Heart left ventricle (tissue), 16 donors: ENCODE measurements around the gene EN1. TPM values are rescaled to one million over a fixed set of nuclear protein-coding genes. Genes with fewer than 3 reads are reported as not detected.

ENCODE experiments used
- ATAC-seq, 4 donors: fragments of 200-7000 bp; cut with Tn5 transposase; one replicate each; pipeline ENCODE4 v1.9.1; 2020 to 2022; ENCODE audit warnings: moderate library complexity in 4 of 4, mild to moderate bottlenecking in 3 of 4, moderate number of reproducible peaks in 1 of 4
- DNase-seq, 5 donors: peaks; one replicate each; pipeline ENCODE4 v3.0.0-alpha.2; 2020
- H3K27ac ChIP-seq, 12 donors: fragments of 200-600 bp; sonication (generic) in 4 of 12; one replicate each; pipeline versions ENCODE4 v1.5.0 to v1.8.0; 2016 to 2022; ENCODE audit warnings: mild to moderate bottlenecking in 2 of 12
- H3K27me3 ChIP-seq, 9 donors: fragments of 200-600 bp; sonication (generic) in 2 of 9; one replicate each; pipeline versions ENCODE4 v1.5.1 to v1.8.0; 2016 to 2022; ENCODE audit warnings: mild to moderate bottlenecking in 3 of 9
- H3K36me3 ChIP-seq, 9 donors: fragments of 200-600 bp; sonication (generic) in 2 of 9; one replicate each; pipeline versions ENCODE4 v1.5.0 to v1.8.0; 2018 to 2022; ENCODE audit warnings: mild to moderate bottlenecking in 2 of 9
- H3K4me1 ChIP-seq, 12 donors: fragments of 200-600 bp; sonication (generic) in 4 of 12; one replicate each; pipeline versions ENCODE4 v1.5.0 to v1.8.0; 2016 to 2022; ENCODE audit warnings: mild to moderate bottlenecking in 3 of 12
- H3K4me3 ChIP-seq, 12 donors: fragments of 200-600 bp; sonication (generic) in 4 of 12; one replicate each; pipeline versions ENCODE4 v1.5.0 to v1.8.0; 2017 to 2022; ENCODE audit warnings: mild to moderate bottlenecking in 9 of 12, moderate library complexity in 4 of 12
- H3K9me3 ChIP-seq, 12 donors: fragments of 200-600 bp; sonication (generic) in 4 of 12; one replicate each; pipeline versions ENCODE4 v1.5.0 to v1.8.0; 2016 to 2022; ENCODE audit warnings: mild to moderate bottlenecking in 1 of 12
- POLR2A ChIP-seq, 2 donors: fragments of 450-650 bp; IDR thresholded peaks; one replicate each; pipeline ENCODE4 v1.6.1; 2017; ENCODE audit warnings: antibody characterized with exemption in 2 of 2, mild to moderate bottlenecking in 2 of 2, moderate library complexity in 2 of 2
- WGBS, 4 donors: extraction: QIAGEN DNeasy Blood & Tissue Kit in 2 of 4; methylation state at CpG; one replicate each; pipeline versions ENCODE4 v1.1.5 to v1.1.7; 2013 to 2018; 5-methylcytosine and 5-hydroxymethylcytosine counted together
- intact Hi-C, 10 donors: fragments of 100-400 bp; cut with DNase I; formaldehyde crosslinking; loops; one replicate each; pipeline versions ENCODE4 v1.11.1 to v1.14.2; 2022
- polyA plus RNA-seq, 2 donors: library from polyadenylated mRNA; stranded (reverse); fragments of 200-250 nt; gene quantifications; one replicate each; pipeline ENCODE4 v1.2.3, GENCODE V29; 2013
- total RNA-seq, 9 donors: library from RNA; depleted of rRNA in 2 of 9; stranded (reverse); fragments of >200 nt in 2 of 9; fragmentation: NEBNext Ultra II Directional in 3 of 9; extraction: Animal tissue kit (Norgen Biotek cat#: 25700) in 3 of 9; gene quantifications; one replicate each; pipeline versions ENCODE4 v1.1.0 to v1.2.4, GENCODE V29; 2016 to 2023
- TF ChIP-seq, protein P1 (sequence below), 12 donors: fragments of 200-600 bp; sonication (generic) in 4 of 12; IDR thresholded peaks; one replicate each; pipeline versions ENCODE4 v1.5.0 to v1.8.0; 2018 to 2022; ENCODE audit warnings: antibody characterized with exemption in 12 of 12, mild to moderate bottlenecking in 5 of 12
- donor health status: ischemic (EF 13 %, LVEDD 7.1; RV severe dilation, severe dysfunction).
- donor health status: healthy with polysubstance abuse.
- donor health status: DM: no; HTN: yes; CAD: no.
- donor health status: DM: no; HTN: no; CAD: no.
- donor health status: ischemic (EF 25% LVEDD 6.9; RV normal size, moderate dysfunction).
- donor health status: ischemic (EF 25% LVEDD 5.7; RV mildly dilated, moderate dysfunction).
- donor health status: healthy.
- donor health status: DM: yes; HTN: yes; CAD: no.
- donor health status: ischemic (EF 35%, LVEDD 5.7; RV mildly dilated, moderate dysfunction).
- donor health status: nonischemic (EF 11% LVEDD 7.7; RV severe dilation, severe dysfunction).
- donor health status: DM: yes; HTN: yes; CAD: no.
- donor health status: PGD.
- donor health status: ischemic (EF 29% LVEDD 5.4; RV normal size, mild dysfunction).
- donor health status: nonischemic (EF 23%, LVEDD 6.1; RV moderate dilation, normal function).

The EN1 gene
- total and polyA plus RNA-seq, 11 donors, result 0.27 TPM; not detected in 10

DNA sequence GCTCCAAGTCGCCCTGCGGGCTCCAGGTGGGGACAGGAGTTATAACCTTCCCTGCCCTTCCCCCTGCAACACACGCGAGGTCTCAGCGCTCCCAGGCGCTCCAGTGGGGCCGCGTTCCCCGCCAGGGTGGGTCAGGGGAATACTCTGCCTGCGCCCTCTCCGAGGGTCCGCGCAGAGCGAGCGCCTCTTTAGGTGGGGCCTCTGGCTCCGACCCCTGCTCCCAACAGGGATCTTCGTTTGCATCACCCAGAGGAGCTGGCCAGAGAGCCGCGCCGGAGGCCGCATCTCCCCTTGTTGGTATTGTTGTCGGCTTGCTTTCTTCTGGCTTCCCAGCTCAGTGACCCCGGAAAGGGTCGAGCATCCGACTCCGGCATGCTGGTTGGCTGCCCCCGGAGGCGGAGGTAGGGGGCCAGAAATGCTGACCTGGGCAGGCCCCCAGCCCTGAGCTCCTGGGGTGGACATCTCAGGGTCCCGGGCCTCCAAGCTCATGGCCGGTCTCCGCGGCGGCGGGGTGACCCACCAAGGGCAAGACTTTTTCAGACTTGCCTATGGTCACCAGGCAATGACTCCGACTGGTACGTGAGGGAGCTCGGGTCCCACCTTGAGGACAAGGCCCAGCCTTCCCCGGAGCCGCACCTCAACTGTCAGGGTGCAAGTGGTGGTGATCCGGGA is 11.2 kb upstream of the EN1 start:
- no peaks in the 10 kb centered on the region for H3K36me3 ChIP-seq
- no peak overlapping the region for H3K4me3 ChIP-seq
- peaks cover 61 to 100% (median 91%) of the 10 kb centered on the region in 9 donors for H3K27me3 ChIP-seq
- H3K9me3 ChIP-seq, result no peaks in the 10 kb centered on the region
- ATAC-seq (no peak), DNase-seq (peak in 1 of 5 donors; percentile 68)
- H3K27ac ChIP-seq, result no peak overlapping the region
- H3K4me1 ChIP-seq, result peaks cover 0 to 50% (median 8%) of the 10 kb centered on the region in 12 donors
- WGBS, 4 donors, result 2 to 5% (median 4%) methylated on average over 21 to 40 of the region's 40 CpGs
- intact Hi-C loops, result loop anchor here in 9 of 10 donors (5.0 to 10.0 kb wide), 5 partner anchors 484 to 811 kb away; no protein-coding TSS in a partner anchor
- no peak for TF ChIP-seq POLR2A (IDR thresholded peaks at IDR 0.05)
- TF ChIP-seq, protein P1, sequence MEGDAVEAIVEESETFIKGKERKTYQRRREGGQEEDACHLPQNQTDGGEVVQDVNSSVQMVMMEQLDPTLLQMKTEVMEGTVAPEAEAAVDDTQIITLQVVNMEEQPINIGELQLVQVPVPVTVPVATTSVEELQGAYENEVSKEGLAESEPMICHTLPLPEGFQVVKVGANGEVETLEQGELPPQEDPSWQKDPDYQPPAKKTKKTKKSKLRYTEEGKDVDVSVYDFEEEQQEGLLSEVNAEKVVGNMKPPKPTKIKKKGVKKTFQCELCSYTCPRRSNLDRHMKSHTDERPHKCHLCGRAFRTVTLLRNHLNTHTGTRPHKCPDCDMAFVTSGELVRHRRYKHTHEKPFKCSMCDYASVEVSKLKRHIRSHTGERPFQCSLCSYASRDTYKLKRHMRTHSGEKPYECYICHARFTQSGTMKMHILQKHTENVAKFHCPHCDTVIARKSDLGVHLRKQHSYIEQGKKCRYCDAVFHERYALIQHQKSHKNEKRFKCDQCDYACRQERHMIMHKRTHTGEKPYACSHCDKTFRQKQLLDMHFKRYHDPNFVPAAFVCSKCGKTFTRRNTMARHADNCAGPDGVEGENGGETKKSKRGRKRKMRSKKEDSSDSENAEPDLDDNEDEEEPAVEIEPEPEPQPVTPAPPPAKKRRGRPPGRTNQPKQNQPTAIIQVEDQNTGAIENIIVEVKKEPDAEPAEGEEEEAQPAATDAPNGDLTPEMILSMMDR (IDR thresholded peaks at IDR 0.05), result no peak

DNA sequence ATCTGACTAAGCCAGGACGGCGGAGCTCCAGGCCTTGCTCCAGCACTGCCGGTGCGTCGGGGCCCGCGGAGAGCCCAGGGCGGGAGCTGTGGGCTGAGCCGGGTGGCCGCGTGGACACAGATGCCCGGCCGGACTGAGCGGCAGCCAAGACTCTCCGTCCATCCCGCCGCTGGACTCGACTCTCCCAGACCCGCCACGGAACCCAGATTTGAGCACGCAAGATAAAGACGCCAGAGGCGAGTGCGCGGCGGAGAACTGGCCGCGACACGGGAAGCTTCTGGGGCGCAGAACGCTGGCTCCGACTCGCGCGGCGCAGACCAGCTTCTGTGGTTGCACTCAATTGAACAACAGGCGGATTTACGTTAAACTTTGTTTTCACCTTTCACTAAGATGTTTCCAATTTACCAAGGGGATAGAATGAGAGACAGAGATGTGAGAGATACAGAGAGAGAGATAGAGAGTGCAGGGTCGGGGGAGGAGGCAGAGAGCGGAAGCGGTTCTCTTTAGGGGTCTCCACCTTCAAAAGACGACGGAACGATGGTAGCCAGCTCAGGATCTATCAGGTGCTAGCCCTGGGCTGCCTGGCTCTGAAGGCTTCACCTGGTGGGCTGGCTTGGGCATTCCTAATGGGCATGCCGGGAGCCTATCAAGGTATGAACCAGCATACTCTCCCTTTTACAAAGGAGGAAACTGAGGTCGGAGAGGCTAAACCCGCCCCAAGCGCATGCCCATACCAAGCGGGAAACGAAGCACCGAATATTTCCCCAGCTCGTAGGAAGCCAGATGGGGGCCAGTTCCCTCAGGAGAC is 10.4 kb upstream of the EN1 start:
- H3K27ac ChIP-seq, result no peak overlapping the region
- WGBS, 4 donors, result 3 to 5% (median 3%) methylated on average over 42 to 52 of the region's 52 CpGs
- no peak for DNase-seq
- H3K36me3 ChIP-seq, result no peaks in the 10 kb centered on the region
- ATAC-seq, result no peak
- H3K4me1 ChIP-seq, result peaks cover 0 to 51% (median 9%) of the 10 kb centered on the region in 12 donors
- H3K4me3 ChIP-seq, result peak overlapping the region in 1 of 12 donors; percentile 0
- peaks cover 66 to 100% (median 94%) of the 10 kb centered on the region in 9 donors for H3K27me3 ChIP-seq
- TF ChIP-seq, protein P1 (IDR thresholded peaks at IDR 0.05), result no peak
- no peak for TF ChIP-seq POLR2A (IDR thresholded peaks at IDR 0.05)
- intact Hi-C loops, result loop anchor here in 9 of 10 donors (5.0 to 10.0 kb wide), 5 partner anchors 483 to 811 kb away; no protein-coding TSS in a partner anchor
- no peaks in the 10 kb centered on the region for H3K9me3 ChIP-seq

DNA sequence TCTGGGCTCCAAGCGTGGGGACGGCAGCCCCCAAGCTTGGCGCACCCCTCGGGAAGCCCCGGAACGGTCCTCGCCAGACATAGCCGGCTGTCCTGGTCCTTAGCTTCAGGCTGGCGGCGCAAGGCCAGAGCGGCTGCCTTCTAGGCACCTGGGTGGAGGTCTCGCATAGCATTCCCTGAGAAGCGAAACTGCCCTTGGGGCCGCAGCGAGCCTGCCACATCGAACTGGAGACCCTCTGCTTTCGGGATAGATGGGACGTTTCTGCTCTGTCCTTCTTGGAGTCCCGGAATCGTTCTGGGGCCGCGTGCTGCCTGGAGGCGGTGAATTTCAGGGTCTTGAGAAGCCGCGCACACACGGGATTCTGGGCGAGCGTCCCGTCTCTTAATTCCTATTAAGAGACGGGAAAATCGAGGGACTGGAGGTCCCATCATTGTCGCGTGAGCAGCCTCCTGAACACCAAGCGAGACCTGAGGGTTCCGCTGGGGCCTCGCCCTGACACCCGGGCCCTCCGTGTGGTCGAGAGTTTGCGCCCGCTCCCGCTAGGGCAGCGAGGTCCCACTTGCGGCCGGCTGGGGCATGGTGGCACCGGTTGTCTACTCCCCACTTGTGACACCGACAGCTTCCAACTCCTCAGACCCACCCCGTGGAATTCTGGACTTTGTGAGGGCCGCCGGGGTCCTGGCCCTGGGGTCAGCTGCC is 9.7 kb upstream of the EN1 start:
- Histone ChIP-seq H3K27ac (no peak overlapping the region), H3K27me3 (peaks cover 70 to 100% (median 96%) of the 10 kb centered on the region in 9 donors), H3K9me3 (no peaks in the 10 kb centered on the region), H3K4me1 (peaks cover 0 to 56% (median 10%) of the 10 kb centered on the region in 12 donors), H3K4me3 (peak overlapping the region in 1 of 12 donors; percentile 0), H3K36me3 (no peaks in the 10 kb centered on the region)
- DNase-seq (no peak), ATAC-seq (no peak)
- intact Hi-C loops, result loop anchor here in 9 of 10 donors (5.0 to 10.0 kb wide), 5 partner anchors 482 to 810 kb away; no protein-coding TSS in a partner anchor
- 0 to 4% (median 2%) methylated on average over 4 to 50 of the region's 50 CpGs for WGBS, 4 donors
- TF ChIP-seq, protein P1 (IDR thresholded peaks at IDR 0.05), result no peak
- no peak for TF ChIP-seq POLR2A (IDR thresholded peaks at IDR 0.05)
